Central memory CD4-positive, alpha-beta T cell (primary cell): ENCODE measurements around the gene ISG20L2.
A peak's percentile ranks its signal among the peaks of the same experiment; 100 is the strongest.

ENCODE experiments used
- DNase-seq: peaks from one replicate; pipeline ENCODE4 v3.0.0; 2022

ISG20L2 gene

DNA sequence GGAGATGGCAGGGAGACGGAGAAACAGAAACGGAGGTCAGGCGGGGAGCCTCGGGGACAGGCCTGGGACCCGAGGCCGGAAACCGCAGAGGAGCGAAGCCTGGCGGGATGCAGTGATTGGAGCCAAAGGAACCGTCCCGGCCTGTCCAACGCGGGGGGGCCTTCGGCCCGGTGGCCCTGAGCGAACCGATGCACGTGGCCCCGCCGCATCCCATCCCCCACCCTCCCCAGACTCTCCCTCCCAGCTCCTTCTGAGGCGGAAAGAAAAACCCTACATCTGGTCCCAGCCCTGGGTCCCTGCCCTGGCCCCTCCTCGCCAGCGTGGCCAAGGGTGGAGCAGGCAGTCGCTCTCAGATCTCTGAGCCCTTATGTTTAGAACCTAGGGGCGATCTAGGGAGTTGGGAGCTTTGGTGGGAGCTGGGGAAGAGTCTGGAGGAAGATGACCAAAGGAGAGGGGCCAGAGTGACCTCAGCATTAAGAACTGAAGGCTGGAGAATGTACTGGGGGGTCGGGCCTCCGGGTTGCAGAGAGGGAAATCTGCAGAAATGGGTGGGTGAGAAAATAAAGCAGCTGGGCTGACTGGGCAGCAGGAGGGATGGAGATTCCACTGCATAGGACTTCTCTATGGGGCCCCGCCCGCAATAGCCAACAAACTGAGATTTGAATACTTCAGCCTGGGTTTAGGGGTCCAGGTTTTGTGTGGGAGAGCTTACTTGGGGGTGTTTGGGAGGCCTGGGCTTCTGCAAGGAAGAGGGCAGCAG is 21.7 kb downstream of the ISG20L2 start:
- DNase-seq: no peak

DNA sequence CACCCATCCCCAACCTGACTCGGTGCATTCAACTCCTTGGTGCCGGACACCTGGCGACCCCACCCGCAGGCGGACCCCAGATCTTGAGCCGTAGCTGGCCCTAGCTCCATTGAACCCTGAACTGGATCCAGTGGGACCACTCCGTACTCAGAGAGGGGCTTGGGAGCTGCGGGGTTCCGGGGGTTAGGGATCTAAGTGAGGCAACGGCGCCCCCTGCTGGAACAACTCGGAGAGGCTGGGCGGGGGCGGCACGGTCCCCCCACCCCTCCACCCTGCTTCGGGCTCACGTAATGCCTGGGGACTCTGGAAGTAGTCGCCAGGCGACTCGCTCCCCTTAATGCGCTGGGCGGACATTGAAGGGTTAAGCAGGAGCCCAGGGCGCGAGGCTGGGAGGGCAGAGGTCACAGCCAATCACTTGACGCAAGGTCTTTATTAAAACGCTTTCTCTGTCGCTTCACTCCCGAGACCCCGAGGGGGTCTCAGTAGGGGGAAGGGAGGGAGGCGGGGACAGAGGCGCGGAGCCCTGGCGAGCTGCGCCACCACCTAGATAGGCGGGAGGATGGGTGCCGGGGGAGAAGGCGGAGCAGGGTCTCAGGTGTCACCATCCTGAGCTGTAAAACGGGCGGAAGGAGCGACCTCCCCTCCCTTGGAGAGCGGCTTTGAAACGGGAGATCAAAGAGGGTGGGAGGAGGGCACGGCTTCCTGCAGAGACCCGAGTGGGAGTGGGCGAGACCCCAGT is 22.5 kb downstream of the ISG20L2 start:
- DNase-seq: peak; percentile 64

DNA sequence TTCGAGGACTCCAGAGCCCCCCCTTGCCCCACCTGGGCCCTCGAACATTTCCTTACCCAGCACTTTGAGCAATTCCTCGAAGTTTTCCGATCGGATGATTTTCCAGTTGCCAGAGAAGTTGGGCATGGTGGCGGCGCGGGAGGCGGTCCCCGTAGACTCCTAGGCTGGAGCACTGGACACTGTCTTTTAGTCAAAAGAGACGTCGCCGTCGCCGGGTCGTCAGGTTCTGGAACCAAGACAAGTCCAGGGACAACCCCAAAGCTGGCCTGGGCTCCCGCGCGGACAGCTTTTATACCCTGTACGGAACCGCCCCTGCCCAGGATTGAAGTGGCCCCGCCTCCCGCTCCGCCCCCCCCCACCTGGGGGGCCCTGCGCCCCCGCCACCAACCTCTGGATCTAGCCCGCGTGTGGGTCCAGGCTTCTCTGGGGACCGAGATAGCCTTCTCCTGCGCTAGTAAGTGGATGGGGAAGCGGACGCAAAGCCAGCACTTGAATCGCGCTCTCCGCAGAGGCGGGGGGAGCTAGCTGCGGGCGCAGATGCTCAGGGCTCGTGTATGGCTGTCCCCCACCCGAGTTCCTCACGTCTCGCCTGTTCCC is 23.1 kb downstream of the ISG20L2 start, which contains the start of gene CRABP2:
Gene CRABP2 (minus strand): TSS at position 263 of the 597 bp plus-strand sequence. CDS start 137 bp downstream, at position 126.
- no peak for DNase-seq

DNA sequence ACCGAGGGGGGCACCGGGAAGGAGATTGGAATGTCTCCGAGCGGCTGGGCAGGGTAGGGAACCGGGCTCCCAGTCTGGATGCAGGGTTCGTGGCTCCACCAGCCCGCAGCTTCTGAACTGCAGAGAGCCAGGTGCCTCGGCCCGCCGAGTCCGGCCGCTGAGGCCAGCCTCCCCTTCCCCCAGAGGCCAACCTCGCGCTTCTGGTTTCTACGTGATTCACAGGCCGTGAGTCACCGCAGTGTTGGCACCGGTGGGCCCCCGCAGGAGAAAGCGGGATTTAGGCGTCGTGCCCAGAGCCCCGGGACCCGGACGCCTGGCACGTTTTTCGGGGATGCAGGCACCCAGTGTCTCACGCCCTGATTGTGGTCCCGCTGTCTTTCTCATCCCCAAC is 23.6 kb downstream of the ISG20L2 start:
- DNase-seq: no peak

DNA sequence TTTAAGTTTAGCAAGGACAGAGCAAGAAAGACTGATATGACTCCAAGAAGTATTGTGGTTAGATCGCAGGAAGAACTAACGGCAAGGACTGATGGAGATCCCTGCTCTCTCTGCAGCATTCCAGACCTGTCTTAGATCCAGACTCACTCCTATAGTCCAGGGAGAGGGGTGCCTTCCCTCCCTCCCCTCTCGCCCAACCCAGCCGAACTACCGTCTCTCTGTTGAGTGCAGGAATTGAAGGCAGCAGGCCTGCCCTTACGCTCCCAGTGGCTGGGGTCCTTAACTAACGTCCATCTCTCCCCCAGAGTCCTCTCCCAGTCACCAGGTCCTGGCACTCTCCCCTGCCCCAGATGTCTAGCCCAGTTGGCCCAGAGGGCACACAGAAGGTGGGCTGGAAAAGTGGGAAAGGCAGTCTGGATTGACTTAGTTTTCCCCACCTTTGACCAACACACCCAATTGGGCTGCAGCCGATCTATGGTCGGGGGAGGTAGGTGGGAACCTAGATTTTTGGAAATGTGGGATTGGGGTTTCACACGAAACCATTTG is 24.3 kb downstream of the ISG20L2 start:
- no peak for DNase-seq

DNA sequence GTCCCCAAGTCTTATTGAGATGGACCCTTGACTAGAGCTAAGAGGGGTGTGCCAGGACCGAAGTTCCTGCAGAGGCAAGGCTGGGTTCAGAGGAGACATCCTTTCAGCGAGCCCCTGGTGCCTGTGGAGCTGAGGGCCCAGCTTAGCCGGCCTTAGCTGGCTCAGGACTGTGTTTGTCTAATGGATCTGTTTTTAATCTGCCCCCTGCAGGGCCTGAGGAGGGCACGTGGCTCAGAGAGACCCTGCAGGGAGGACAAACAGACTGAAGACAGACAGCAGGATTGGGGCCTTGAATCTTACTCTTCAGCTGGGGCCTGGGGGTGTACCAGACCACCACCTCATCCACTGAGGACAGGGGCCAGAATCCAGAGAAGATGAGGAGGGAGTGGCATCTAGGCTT is 24.8 kb downstream of the ISG20L2 start:
- DNase-seq: no peak

DNA sequence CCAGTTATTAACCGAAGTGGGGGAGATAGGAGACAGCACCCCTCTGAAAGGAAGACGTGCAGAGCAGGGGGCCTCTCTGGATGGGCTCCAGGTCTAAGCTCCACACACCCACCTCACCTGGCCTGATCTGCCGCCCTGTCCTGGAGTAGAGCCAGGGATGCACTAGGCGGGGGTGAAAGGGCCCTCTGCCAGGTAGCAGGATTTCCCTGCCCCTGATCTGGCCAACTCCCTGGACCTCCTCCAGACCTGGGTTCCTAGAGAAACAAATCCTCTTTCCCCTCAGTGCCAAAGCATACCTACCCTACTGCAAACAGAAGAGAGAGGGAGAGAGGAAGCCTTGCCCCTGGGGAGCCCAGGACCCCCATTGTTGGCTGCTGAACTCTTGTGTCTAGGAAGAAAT is 25.2 kb downstream of the ISG20L2 start:
- DNase-seq: no peak

DNA sequence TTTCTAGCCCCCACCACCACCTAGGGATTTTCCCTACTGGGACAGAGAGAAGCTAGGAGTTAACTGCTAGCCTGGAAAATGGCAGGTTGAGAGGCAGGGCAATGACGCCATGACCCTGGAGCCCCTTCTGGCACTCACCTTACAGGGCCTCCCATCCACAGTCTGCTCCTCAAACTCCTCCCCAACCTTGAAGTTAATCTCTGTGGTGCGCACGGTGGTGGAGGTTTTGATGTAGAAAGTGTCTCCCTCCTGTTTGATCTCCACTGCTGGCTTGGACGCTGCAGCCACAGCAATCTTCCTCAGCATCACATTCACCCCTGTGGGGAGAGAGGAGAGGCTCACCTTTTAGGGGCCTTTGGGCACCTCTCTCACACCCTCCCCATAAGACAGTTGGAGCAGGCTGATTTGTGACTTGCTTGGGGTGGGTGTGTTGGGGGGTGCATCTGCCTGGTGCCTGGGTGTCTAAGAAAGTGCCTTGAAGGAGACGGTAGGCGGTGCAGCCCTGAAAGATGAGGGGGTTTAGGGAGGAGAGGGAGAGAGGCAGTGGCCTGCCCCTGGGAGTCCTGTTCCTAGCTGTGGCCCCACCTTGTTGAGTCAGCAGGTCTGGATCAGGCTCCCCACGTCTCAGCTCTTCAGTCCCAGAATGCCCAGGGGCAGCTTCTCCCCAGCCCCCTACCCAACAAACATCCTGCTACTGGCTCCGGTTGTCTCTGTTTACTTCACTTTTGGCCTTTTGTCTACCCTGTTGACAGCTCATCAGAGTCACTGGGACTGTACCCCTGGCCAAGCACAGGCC is 27.6 kb downstream of the ISG20L2 start:
- DNase-seq: no peak

DNA sequence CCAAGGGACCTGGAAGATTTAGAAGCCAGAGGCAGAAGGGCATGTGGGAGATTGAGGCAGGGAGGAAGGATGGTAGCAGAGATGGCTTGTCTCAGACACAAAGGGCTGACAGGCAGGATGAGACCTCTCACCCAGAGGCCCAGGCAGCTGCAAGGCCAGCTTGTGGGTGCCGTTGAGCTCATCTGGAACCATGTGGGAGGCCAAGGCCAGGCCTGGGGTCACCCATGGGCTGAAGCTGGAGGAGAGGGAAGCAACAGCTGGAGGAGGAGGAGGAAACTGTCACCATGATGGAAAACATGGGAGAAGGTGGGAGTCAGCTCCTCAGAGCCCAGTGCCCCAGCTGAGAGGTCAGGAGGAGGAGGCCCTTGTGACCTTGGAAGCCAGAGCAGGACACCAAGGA is 29.6 kb downstream of the ISG20L2 start:
- no peak for DNase-seq

DNA sequence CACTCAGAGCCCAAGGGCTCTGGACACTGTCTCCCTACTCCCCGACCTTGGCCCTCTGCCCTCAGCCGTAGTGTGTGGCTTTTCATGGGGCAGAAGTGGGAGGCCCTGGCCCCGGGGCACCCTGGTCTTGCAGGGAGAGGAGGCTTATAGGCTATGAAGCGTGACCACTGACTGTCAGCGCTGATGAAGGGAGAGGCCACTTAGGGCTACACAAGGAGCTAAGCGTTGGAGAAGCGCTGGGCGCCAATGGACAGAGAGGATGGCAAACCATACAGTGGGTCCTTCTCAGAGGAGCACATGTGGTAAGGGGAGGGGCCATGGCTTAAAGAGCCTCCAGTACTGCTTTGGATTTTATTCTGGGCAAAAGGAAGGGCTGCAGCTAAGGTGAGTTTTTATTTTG is 31.1 kb downstream of the ISG20L2 start:
- DNase-seq: no peak

DNA sequence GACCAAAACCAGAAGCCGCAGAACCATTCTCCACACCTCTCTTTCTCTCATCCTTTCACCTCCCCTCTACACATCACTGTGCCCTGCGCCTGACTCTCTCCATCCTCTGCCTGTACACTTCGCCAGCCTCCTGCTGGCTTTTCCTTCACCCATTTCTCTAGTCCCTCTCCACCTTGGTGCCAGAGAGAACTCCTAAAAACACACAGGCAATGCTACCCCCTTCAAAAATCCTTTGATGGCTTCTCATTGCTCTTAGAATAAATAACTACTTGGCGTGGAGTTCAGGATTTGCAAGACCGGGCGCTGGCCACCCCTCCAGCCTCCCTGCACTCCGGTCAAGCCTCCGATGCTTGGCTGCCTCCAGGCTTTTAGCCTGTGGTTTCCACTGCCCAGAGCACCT is 31.8 kb downstream of the ISG20L2 start:
- no peak for DNase-seq

DNA sequence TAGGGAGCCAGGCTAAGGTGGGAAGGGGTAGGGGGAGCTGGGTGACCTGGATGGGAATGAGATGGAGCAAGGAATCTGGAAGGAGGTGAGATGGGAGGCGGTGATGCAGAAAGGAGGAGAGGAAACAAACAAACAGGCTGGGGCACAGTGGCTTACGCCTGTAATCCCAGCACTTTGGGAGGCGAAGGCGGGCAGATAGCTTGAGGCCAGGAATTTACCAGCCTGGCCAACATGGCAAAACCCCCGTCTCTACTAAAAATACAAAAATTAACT is 33.9 kb downstream of the ISG20L2 start:
- DNase-seq: no peak

DNA sequence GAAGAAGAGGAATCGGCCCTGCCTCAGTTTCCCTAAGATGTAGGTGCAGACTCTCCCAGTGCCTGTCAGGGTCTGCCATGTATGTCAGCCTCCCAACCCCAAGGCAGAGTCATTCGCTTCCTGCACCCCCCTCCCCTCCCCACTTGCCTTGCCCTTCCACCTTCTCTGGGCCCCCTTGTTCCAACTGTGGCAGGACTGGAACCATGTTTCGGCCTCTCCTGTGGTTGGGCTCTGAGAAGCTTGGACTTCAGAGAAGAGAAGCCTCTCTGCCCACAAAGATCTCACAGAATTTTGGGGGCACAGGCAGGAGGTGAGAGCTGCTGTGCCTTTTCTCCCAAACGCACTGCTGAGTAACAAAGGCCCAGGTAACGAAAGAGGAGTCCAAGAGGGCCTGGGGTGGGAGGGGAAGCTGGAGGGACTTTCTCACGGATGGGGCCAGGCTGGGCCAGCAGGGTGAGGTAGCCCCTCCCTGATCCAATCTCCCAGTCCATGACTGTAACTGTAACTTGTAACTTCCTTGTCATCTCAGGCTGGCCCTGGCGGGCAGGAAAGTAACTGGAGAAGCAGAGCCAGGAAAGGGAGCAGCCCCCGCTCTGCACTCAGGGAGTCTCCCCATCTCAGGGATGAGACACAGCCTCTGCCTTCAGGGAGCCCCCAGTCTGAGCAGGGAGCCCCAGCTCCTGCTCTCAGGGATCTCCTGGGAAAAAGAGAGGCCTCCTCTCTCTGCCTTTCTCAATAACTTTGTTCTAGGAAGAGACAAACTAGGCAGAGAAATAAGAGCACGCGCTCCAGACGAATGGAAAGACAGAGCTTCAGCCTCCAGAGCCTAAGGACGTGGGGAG is 34.5 kb downstream of the ISG20L2 start:
- DNase-seq: no peak

DNA sequence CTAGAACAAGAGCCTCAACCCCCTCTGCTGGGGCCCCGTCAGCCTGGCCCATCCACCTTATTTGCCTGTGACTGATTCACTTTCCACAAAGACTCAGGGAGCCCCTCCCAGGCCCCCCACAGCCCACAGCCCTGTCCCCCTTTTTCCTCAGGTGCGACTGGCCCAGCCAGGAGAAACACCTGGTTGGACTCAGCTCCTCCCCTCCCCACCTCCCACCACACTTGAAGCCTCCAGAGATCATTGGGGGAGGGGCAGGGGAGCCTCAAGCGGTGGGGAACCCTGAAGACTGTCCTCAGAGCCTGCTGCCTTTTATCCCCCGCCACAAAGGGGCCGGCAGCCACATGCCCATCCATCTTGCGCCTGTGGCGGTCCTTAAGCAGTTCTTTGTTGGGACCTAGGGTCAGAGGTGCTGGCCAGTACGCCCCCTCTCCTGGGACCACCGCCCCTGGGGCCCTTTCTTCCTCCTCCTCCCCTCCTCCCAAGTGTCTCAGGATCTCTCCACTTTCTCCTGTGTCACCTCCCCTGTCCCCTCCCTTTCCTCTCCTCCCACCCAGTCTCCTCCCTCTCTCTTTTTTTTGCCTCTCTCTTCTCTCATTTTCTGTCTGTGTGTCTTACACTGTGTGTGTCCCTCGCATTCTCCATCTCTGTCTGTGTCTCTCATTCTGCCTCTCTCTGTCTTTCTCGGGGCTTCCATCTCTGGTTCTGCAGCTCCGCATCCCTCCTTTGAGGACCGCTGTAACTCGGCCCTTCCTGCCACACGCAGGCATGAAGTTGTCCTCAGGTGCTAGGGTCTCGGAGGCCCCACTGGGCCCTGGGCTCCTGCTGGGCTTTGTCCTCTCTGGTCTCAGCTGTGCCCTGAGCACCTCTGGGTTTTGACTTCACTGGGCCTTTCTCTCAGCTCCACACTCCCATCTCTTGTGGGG is 35.4 kb downstream of the ISG20L2 start:
- DNase-seq: no peak

DNA sequence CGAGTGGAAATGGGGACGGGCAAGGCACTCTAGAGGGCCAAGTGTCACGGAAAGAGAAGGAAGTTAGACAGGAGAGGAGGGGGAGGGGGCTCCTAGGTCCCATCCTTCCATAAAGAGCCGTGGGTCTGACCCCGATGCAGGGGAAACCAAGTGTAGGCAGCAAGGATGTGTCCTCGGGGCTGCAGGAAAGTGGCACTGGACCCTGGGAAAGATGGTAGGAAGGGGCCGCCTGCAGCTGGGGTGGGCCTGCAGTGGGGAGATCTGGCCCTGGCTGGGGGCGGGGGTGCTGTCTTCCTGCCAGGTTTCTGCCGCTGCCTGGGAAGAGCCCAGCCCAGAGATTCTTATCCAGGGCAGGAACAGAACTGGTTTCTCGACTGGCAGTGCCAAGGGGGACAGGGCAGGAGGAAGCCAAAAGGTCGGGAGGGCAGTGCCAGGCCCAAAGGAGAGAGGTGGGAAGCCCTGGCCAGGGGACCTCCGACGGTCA is 36.1 kb downstream of the ISG20L2 start:
- no peak for DNase-seq

DNA sequence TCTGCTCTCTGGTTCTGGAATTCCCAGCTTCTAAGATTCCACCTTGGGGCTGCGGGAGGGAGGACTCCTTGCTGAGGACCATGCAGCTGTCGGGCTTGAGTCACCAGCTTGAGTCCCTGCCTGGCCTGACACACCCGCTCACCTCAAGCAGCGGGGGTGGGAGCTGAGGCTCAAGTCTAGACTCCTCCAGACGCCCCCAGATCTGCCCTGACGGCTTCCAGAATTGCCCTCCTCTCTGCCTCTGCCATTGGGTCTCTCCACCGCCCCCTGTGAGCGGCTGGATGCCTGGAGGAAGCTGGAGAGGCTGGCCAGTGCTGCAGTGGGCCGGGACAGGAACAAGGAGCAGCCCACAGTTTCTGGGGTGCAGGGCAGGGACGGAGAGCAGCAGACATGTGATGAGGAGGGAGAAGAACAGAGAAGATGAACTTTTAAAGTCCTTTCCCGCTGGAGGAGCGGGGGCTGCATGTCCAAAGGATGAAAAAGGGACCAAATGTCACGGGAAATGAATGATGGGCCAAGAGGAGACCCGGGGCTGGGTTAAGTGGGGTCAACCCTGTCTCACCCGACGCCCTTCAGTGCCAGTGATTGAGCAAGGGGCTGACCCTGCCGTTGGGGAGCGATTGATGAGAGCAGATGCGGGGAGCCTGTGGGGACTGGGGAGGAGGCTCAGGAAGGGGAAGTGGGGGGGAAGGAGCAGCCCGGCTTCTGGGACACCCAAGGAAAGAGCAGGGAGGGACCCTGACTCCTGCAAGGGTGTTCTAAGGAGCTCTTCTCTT is 36.7 kb downstream of the ISG20L2 start:
- DNase-seq: no peak

DNA sequence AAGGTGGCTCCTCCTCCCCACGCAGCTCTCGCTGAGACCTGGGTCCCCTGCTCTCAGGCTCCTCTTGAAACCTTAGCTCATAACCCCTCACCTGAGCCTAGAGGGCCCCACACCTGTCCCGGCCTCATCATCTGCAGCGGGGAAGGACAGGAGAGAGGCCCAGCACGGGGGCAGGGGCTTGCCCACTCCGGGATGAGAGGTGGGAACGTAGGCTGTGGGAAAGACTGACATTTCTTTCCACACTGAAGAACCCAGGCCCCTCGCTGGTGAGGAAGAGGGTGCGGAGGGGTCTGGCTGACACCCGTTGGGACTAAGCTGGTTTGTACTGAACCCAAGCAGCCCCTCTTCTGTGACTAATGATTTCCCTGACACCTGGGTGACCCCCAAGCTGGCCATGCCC is 37.4 kb downstream of the ISG20L2 start:
- DNase-seq: no peak

DNA sequence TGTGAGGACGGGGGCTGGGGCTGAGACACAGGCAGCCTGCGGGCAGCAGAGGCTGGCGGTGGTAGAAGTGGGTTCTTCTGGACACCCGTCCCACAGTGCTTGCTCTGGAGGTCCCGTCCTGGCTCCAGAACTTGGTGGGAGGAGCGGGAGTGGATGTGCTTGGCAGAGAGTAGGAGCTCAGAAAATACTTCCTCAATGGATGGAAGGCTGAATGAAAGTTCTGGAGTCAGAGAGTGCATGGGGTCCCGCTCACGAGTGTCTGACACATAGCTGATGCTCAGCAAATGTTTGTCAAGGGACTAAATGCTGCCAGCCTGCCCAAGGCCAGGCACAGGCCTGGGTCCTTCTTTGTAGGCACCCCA is 37.9 kb downstream of the ISG20L2 start:
- no peak for DNase-seq

DNA sequence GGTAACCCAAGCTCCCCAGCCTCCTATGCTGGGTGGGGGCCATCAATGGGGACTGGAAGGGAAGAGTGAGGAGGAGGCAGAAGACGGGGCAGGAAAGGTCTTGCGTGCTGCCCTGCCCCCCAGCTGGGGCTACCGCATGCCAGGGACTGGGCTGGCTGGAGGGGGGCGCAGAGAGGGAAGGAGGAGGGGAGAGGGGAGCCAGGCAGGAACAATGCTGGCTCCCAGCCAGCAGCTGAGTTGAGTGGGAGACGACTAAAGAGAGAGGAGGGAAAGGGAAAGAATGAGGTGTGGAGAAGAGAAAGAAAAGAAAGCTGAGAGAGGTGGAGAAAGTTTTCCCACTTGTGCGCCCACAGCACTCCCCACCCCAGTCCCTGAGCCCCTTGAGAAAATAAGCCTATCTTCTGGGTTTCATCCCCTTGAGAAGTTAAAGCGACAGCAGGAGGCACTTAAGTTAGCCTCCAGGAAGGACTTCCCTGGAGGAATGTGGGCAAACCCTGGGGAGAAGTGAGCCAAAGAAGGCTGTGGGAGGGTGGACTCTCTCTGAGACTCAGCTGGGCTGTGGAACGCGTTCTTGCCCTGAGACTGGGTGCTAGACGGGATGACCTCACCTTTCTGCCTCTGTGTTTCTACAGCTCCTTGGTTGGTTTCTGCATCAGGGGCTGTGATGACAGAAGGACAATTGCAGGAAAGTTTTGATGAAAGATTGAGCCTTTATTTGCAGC is 38.5 kb downstream of the ISG20L2 start:
- DNase-seq: no peak
